Epithelial cell of proximal tubule (primary cell): ENCODE results near the gene HOXA5. TPM values are rescaled to one million over a fixed set of nuclear protein-coding genes. Genes with fewer than 3 reads are reported as not detected.

Source experiments
- DNase-seq: peaks from one replicate; pipeline ENCODE4 v3.0.0-alpha.2; 2011; ENCODE audit warnings: low read depth
- H3K4me3 ChIP-seq: 2 replicates; pipeline ENCODE4 v1.5.1; 2011; ENCODE audit warnings: low read depth, mild to moderate bottlenecking, low read length
- CTCF ChIP-seq: conservative IDR thresholded peaks from 2 replicates; pipeline ENCODE4 v1.5.1; 2012; ENCODE audit warnings: low read depth, mild to moderate bottlenecking, low read length
- total RNA-seq: library from RNA; depleted of rRNA; stranded (reverse); fragments of >200 nt; gene quantifications from 2 replicates; pipeline ENCODE4 v1.2.3, GENCODE V29; 2015

HOXA5 gene
- total RNA-seq, 1 donor from 2014 or later = 47.6 TPM

- no peak for TF ChIP-seq CTCF
- no peak for DNase-seq
- H3K4me3 ChIP-seq = peak overlapping the region; percentile 74
Observed at GRCh38 chr7:27110186-27111031, 33.1 kb downstream of the HOXA5 start.

DNA sequence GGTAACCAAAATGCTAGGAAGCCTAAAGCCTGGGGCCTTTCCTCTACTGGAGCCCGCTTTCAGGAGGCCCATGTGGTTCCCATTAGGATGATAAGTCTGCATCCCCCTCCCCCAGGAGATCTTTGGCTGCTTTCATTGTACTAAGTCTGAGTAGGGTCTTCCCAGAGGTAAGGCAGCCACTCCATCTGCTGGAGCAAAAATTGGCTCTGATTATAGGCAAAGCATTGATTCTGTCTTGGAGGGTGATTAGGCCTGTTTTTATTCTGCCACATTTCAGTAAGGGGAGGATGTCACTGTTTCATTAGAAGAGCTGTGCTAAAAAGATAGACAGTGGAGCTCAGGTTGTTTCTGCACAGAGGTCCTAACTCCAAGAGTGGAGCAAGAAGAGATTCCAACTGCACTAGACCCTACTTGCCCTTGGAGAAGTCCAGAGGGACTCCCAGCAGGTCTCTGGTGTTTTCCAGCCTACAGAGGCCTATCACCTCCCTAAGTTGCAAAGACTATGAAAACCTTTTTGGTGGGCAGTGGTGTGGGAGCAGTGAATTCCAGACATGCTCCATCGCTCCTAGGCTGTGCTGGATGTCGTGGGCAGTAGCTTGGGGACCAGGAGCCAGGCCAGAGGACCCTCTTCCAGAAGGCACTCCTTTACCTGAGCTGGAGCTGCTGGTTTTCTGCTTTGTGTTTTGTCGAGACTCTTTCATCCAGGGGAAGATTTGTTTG, 33.9 kb downstream of the HOXA5 start:
- no peak for DNase-seq
- H3K4me3 ChIP-seq = peak overlapping the region; percentile 5
- TF ChIP-seq CTCF = no peak

DNA sequence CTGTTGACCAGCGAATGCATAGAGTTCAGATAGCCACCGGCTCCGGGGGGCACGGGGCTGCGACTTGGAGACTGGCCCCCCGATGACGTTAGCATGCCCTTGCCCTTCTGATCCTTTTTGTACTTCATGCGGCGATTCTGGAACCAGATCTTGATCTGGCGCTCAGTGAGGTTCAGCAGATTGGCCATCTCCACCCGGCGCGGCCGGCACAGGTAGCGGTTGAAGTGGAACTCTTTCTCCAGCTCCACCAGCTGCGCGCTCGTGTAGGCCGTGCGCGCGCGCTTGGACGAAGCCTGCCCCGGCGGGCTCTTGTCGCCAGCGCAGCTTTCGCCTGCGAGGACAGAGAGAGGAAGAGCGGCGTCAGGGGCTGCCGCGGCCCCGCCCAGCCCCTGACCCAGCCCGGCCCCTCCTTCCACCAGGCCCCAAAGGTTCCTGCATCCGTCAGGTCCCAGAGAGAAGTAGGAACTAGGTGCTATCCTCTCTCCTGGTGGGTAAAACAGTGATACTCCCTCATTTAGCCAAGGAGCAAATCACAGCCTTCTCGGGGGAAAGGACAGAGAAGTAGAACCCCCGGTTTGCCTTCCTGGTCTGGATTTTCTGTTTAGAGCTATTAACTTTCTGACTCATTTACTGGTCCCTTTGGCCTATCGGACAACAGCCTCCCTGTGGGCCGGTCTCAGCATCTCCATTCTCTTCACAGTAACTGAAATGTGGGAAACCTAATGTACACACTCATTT, 34.9 kb downstream of the HOXA5 start:
- no peak for TF ChIP-seq CTCF
- peak overlapping the region; percentile 35 for H3K4me3 ChIP-seq
- no peak for DNase-seq

DNA sequence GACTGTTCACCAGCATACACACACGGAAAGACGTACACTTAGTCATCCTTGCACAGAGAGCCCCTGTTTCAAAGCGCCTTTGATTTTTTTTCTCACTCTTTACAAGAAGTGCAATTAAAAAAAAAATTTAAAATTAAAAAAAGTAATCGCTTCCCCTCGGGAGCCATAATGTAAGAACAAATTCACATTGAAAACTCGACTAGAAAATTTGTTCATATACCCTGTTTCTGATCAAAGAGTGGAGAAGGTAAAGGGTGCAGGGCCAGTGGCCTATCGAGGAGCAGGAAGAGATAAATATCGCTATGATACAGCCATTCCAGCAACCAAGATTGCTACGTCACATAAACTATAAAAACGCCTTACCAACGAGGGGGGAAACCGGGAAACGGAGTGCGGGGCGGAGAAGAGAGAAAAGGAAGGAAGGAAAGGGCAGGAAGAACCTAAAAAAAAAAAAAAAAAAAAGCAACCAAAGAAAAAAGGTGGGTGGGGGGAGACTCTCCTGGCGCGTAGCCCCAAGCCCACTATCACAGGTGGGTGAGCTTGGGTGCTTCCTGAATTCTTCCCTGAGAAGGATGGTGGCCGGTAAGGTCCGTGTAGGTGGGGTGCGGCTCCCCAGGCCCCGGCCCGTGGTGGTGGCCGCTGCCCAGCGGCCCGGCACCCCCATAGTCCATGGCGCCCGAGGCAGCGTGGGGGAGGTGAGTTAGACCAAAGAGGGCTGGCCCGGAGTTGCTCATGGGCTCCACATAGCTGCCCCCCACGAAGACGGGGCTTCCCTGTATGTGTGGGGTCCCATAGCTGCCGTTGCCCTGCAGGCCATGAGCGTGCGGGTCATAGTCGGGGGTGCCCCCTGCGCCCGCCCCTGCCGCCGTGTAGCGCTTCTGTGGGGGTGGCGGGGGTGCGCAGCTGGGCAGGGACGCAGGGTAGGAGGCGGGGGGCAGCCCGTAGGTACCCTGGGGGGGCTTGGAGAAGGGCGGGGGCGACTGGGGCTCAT, 35.8 kb downstream of the HOXA5 start:
- H3K4me3 ChIP-seq = peak overlapping the region; percentile 35
- TF ChIP-seq CTCF = no peak
- DNase-seq = no peak

DNA sequence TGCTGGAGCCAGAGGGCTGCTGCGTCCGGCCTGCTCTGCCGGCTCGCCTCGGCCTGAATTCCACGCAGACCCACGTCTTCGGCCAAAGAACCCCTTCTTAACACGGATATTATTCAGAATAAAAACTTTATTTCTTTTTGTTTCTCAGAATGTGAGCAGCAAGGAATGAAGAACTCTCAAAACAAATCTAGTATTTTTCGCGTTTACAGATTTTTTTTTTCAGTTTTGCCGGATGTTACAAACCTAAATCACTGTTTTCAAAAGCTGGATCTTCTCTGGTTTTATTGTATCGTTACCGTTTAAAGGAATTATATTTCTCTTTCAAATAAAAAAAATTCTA, 36.6 kb downstream of the HOXA5 start:
- no peak for TF ChIP-seq CTCF
- H3K4me3 ChIP-seq = peak overlapping the region; percentile 35
- DNase-seq = no peak
